K562 (cell line): ENCODE data around the gene BIVM. TPM values are rescaled to one million over a fixed set of nuclear protein-coding genes. Genes with fewer than 3 reads are reported as not detected.

Source experiments
- ATAC-seq: fragments of 200-7000 bp; cut with Tn5 transposase; 3 replicates; pipeline ENCODE4 v1.9.1; 2020; ENCODE audit warnings: moderate library complexity
- BruUV-seq: library from RNA; stranded (reverse); fragments of 400-500 nt; replicated peaks from 2 replicates; lab custom pipeline; 2021; lab: Mats Ljungman, UMichigan
- CTCF ChIA-PET: fragments of 300-600 bp; formaldehyde crosslinking; extraction: SDS; loops from one replicate; lab custom pipeline; 2021; ENCODE audit warnings: low intra/inter-chr PET ratio; lab: Yijun Ruan, JAX
- POLR2A ChIA-PET: fragments of 300-600, 350-650 bp; sonication (Branson Sonifier 250); formaldehyde crosslinking; extraction: SDS; loops from one replicate; lab custom pipeline; 2021; ENCODE audit warnings: antibody characterized with exemption, inconsistent platforms; lab: Yijun Ruan, JAX
- DNase-seq, 4 experiments: peaks; one replicate each; pipeline versions ENCODE4 v3.0.0 to v3.0.0-alpha.2; 2011 to 2018; ENCODE audit warnings: low spot score in 3 of 4, mixed read lengths in 3 of 4; ENCODE audit errors: extremely low read depth in 1 of 4
- FAIRE-seq: peaks from 2 replicates; lab custom pipeline; 2011; peaks lifted over from hg19 to GRCh38; lab: Jason Lieb, UNC
- H2AFZ ChIP-seq: 2 replicates; pipeline ENCODE4 v1.6.0; 2011; ENCODE audit warnings: low read depth, low read length, control low read depth, inconsistent platforms
- H3K27ac ChIP-seq: fragments of 200-600 bp; 3 replicates; pipeline ENCODE4 v1.8.0; 2011; ENCODE audit warnings: low read depth, mild to moderate bottlenecking, control low read depth, inconsistent platforms, low read length, moderate library complexity, mixed read lengths; ENCODE audit errors: extremely low read depth
- H3K27me3 ChIP-seq, 2 experiments: fragments of 300-600 bp in 1 of 2; 2 replicates in 1 of 2; 3 replicates in 1 of 2; pipeline versions ENCODE4 v1.6.0 to v1.8.0; 2011; ENCODE audit warnings: inconsistent platforms in 2 of 2, low read length in 2 of 2, mild to moderate bottlenecking in 1 of 2, mixed read lengths in 1 of 2, moderate library complexity in 1 of 2; ENCODE audit not compliant: control insufficient read depth in 2 of 2, insufficient read depth in 2 of 2
- H3K36me3 ChIP-seq: fragments of 300-600 bp; 3 replicates; pipeline ENCODE4 v1.8.0; 2011; ENCODE audit warnings: mild to moderate bottlenecking, low read length, inconsistent platforms; ENCODE audit not compliant: control insufficient read depth, insufficient read depth
- H3K4me1 ChIP-seq, 2 experiments: fragments of 200-600 bp in 1 of 2; replicated peaks in 1 of 2; 2 replicates in 1 of 2; 3 replicates in 1 of 2; pipeline versions ENCODE4 v1.5.1 to v1.8.0; 2011; ENCODE audit warnings: inconsistent platforms in 2 of 2, low read length in 2 of 2, mild to moderate bottlenecking in 1 of 2, mixed read lengths in 1 of 2, moderate library complexity in 1 of 2; ENCODE audit not compliant: control insufficient read depth in 2 of 2, insufficient read depth in 2 of 2
- H3K4me2 ChIP-seq: 2 replicates; pipeline ENCODE4 v1.6.1; 2011; ENCODE audit warnings: low read length, control low read depth, inconsistent platforms, mixed read lengths; ENCODE audit not compliant: insufficient read depth
- H3K4me3 ChIP-seq: fragments of 200-600 bp; sonication (generic), shearing (Covaris generic); 2 replicates; pipeline ENCODE4 v1.5.1; 2016; ENCODE audit warnings: control low read depth, inconsistent platforms
- H3K79me2 ChIP-seq: fragments of 200-600 bp; 3 replicates; pipeline ENCODE4 v1.8.0; 2011; ENCODE audit warnings: low read length, inconsistent platforms; ENCODE audit not compliant: control insufficient read depth, insufficient read depth
- H3K9ac ChIP-seq, 2 experiments: 2 replicates each; pipeline versions ENCODE4 v1.6.0 to v1.6.1; 2011; ENCODE audit warnings: low read depth in 2 of 2, low read length in 2 of 2, control low read depth in 1 of 2, inconsistent platforms in 1 of 2, mild to moderate bottlenecking in 1 of 2, mixed read lengths in 1 of 2; ENCODE audit not compliant: insufficient read depth in 1 of 2
- H3K9me1 ChIP-seq: one replicate; pipeline ENCODE4 v1.6.0; 2011; ENCODE audit warnings: inconsistent platforms, mild to moderate bottlenecking, low read length, moderate library complexity; ENCODE audit not compliant: control insufficient read depth, insufficient read depth
- H3K9me3 ChIP-seq: replicated peaks from 2 replicates; pipeline ENCODE4 v1.5.1; 2011; ENCODE audit warnings: low read depth, low read length, inconsistent platforms; ENCODE audit not compliant: control insufficient read depth, insufficient read depth
- H4K20me1 ChIP-seq: replicated peaks from 2 replicates; pipeline ENCODE4 v1.6.1; 2011; ENCODE audit warnings: low read length, inconsistent platforms, mixed read lengths; ENCODE audit not compliant: control insufficient read depth, insufficient read depth
- ELF2 ChIP-seq: fragments of 250-450 bp; sonication (Bioruptor Pico); IDR thresholded peaks from 2 replicates; pipeline ENCODE4 v1.5.0; 2021; ENCODE audit warnings: mild to moderate bottlenecking
- FOXJ3 ChIP-seq: sonication (generic); formaldehyde crosslinking; IDR thresholded peaks from 2 replicates; pipeline ENCODE4 v1.4.0; 2020; ENCODE audit warnings: mild to moderate bottlenecking, missing genetic modification reagents
- HNRNPL ChIP-seq: fragments of 200-400 bp; formaldehyde crosslinking; IDR thresholded peaks from 2 replicates; pipeline ENCODE4 v1.6.1; 2017; ENCODE audit warnings: low read depth, mild to moderate bottlenecking, low read length
- PHF20 ChIP-seq: fragments of 450-650 bp; IDR thresholded peaks from 2 replicates; pipeline ENCODE4 v1.6.1; 2018; ENCODE audit not compliant: partially characterized antibody
- ZNF311 ChIP-seq: fragments of 250-450 bp; sonication (Bioruptor Pico); IDR thresholded peaks from 2 replicates; pipeline ENCODE4 v1.4.0; 2020; ENCODE audit warnings: mild to moderate bottlenecking, moderate library complexity
- WGBS: fragments of 100-300 bp; shearing (Covaris generic); methylation state at CpG from one replicate; pipeline ENCODE4 v1.1.6; 2016; ENCODE audit warnings: low coverage, mixed read lengths; ENCODE audit not compliant: insufficient coverage; ENCODE audit errors: missing lambda C conversion rate; 5-methylcytosine and 5-hydroxymethylcytosine counted together
- in situ Hi-C: fragments of 300-500 bp; cut with MboI; formaldehyde crosslinking; loops from 4 replicates; pipeline ENCODE4 v1.15.0; 2018; ENCODE audit warnings: inconsistent platforms, mixed read lengths
- intact Hi-C: fragments of 100-400 bp; cut with micrococcal nuclease; formaldehyde crosslinking; loops from 2 replicates; pipeline ENCODE4 v1.14.2; 2022
- polyA plus RNA-seq, 8 experiments: library from polyadenylated mRNA; depleted of rRNA in 4 of 8; stranded (reverse) in 5 of 8; unstranded in 3 of 8; fragments of >200 nt; fragmentation: Nextera tagmentation in 2 of 8; fragmentation: Illumina TruSeq in 1 of 8; extraction: Ambion mirVana in 2 of 8; extraction: Trizol in 1 of 8; gene quantifications; 2 replicates each; pipeline versions ENCODE4 v1.2.1 to v1.2.3, GENCODE V29; 2011 to 2014; ENCODE audit warnings: inconsistent platforms in 1 of 8, missing spikeins in 1 of 8
- total RNA-seq, 7 experiments: library from RNA; depleted of rRNA in 6 of 7; stranded (reverse); fragments of >200 nt in 6 of 7; fragmentation: Illumina TruSeq in 2 of 7; extraction: Trizol in 2 of 7; gene quantifications; 2 replicates each; pipeline versions ENCODE4 v1.2.1 to v1.2.3, GENCODE V29; 2011 to 2021; ENCODE audit warnings: low replicate concordance in 1 of 7
- TF ChIP-seq, protein P1 (sequence below): fragments of 250-450 bp; sonication (Bioruptor Pico); IDR thresholded peaks from 2 replicates; pipeline ENCODE4 v1.4.0; 2020; ENCODE audit warnings: mild to moderate bottlenecking

BIVM gene
- total and polyA plus RNA-seq, 9 of the 15 experiments (the other 6 are each of a cell fraction or from before 2014, with no cell fraction given), result 3.6 to 23.1 (median 16.8) TPM

DNA sequence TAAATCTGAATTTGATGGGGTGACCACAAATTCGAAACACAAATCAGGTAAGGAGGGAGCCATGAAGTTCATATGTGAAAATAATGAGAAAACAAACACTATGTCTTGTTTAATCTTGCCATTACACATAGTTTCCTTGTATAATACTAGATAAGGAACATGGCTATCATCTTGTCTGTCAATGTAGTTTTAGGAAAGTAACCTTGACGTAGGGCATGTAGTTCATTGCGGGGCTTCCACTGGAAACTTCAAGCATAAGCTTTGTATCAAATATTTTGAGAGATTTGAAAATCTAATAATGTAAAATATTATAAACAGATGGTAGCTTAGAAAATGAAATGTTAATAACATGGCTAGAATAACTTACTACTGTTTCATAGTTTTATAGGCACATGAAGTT lies 8.8 kb downstream of the BIVM start:
- H3K4me2 ChIP-seq, result no peak overlapping the region
- no peak for TF ChIP-seq PHF20
- no peak for TF ChIP-seq FOXJ3 (CRISPR knock-in tag)
- TF ChIP-seq, protein P1, sequence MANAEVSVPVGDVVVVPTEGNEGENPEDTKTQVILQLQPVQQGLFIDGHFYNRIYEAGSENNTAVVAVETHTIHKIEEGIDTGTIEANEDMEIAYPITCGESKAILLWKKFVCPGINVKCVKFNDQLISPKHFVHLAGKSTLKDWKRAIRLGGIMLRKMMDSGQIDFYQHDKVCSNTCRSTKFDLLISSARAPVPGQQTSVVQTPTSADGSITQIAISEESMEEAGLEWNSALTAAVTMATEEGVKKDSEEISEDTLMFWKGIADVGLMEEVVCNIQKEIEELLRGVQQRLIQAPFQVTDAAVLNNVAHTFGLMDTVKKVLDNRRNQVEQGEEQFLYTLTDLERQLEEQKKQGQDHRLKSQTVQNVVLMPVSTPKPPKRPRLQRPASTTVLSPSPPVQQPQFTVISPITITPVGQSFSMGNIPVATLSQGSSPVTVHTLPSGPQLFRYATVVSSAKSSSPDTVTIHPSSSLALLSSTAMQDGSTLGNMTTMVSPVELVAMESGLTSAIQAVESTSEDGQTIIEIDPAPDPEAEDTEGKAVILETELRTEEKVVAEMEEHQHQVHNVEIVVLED, result no peak
- TF ChIP-seq HNRNPL, result no peak
- TF ChIP-seq ELF2 (CRISPR knock-in tag), result no peak
- no peak for TF ChIP-seq ZNF311 (CRISPR knock-in tag)
- H3K9me1 ChIP-seq, result no peaks in the 10 kb centered on the region
- WGBS, result 76% methylated on average over 3 of the region's 3 CpGs
- H2AFZ ChIP-seq, result no peak overlapping the region
- POLR2A ChIA-PET, result interaction anchor here (0.9 kb wide), 1 partner anchor 11 kb away, joined by 3 read pairs; no protein-coding TSS in a partner anchor
- H3K36me3 ChIP-seq, result peaks cover 25% of the 10 kb centered on the region; the same call in 2 of the 3 replicates
- BruUV-seq, result no TSS peak
- no peak overlapping the region for H3K4me3 ChIP-seq
- no peak overlapping the region for H3K9ac ChIP-seq
- no peaks in the 10 kb centered on the region for H4K20me1 ChIP-seq
- H3K27me3 ChIP-seq, result no peaks in the 10 kb centered on the region
- FAIRE-seq, result no peak
- H3K27ac ChIP-seq, result no peak overlapping the region
- 0 out of 2 replicates have a peak, but pooled peaks cover 3% of the 10 kb centered on the region for H3K9me3 ChIP-seq
- CTCF ChIA-PET, result no interaction called here
- no peaks in the 10 kb centered on the region; a peak in 2 of 5 replicates for H3K4me1 ChIP-seq
- peaks cover 45% of the 10 kb centered on the region for H3K79me2 ChIP-seq
- intact Hi-C loops, result no loop called here
- no peak for ATAC-seq
- DNase-seq, result no peak
- in situ Hi-C loops, result no loop called here
